SH-SY5Y (cell line): ENCODE measurements around the gene DMAC1.

Source experiments
- GATA2 ChIP-seq: IDR thresholded peaks from 2 replicates; pipeline ENCODE4 v1.6.1; 2011; ENCODE audit warnings: mild to moderate bottlenecking, low read depth, low read length
- GATA3 ChIP-seq: IDR thresholded peaks from 2 replicates; pipeline ENCODE4 v1.6.1; 2011; ENCODE audit warnings: low read depth, mild to moderate bottlenecking, low read length, moderate library complexity

- TF ChIP-seq GATA2 (no peak), GATA3 (no peak)
These were observed 13.5 kb upstream of the DMAC1 start for GRCh38 chr9:7813030-7813429.
